RWPE2 (cell line): ENCODE data around the gene RNF150.
A peak's percentile ranks its signal among the peaks of the same experiment; 100 is the strongest.
"Not testable (repeated sequence)": the region's sequence is repeated elsewhere in the genome, so short reads cannot be mapped to it uniquely, and the experiment has no call there.

Experiments used
- ATAC-seq: fragments of 200-7000 bp; cut with Tn5 transposase; 3 replicates; pipeline ENCODE4 v1.9.1; 2021; ENCODE audit warnings: low read depth
- DNase-seq: peaks from one replicate; pipeline ENCODE4 v3.0.0-alpha.2; 2020; ENCODE audit warnings: low spot score
- H3K27ac ChIP-seq: fragments of 450-650 bp; 2 replicates; pipeline ENCODE4 v1.5.1; 2017; ENCODE audit warnings: mild to moderate bottlenecking; ENCODE audit not compliant: poor library complexity, severe bottlenecking
- H3K27me3 ChIP-seq: fragments of 250-450 bp; sonication (Bioruptor Pico); 2 replicates; pipeline ENCODE4 v1.5.1; 2021; ENCODE audit warnings: mild to moderate bottlenecking, moderate library complexity; ENCODE audit not compliant: insufficient read depth, poor library complexity, severe bottlenecking
- H3K36me3 ChIP-seq: fragments of 250-450 bp; sonication (Bioruptor Pico); 2 replicates; pipeline ENCODE4 v1.5.1; 2020; ENCODE audit warnings: low read depth, mild to moderate bottlenecking, moderate library complexity
- H3K4me1 ChIP-seq: fragments of 250-450 bp; sonication (Bioruptor Pico); 2 replicates; pipeline ENCODE4 v1.5.1; 2021; ENCODE audit warnings: mild to moderate bottlenecking, moderate library complexity; ENCODE audit not compliant: insufficient read depth, poor library complexity, severe bottlenecking
- H3K4me3 ChIP-seq: fragments of 250-450 bp; sonication (Bioruptor Pico); 2 replicates; pipeline ENCODE4 v1.5.1; 2021; ENCODE audit warnings: mild to moderate bottlenecking, moderate library complexity; ENCODE audit not compliant: severe bottlenecking
- H3K9me3 ChIP-seq: fragments of 250-450 bp; sonication (Bioruptor Pico); 2 replicates; pipeline ENCODE4 v1.5.1; 2021; ENCODE audit warnings: mild to moderate bottlenecking, moderate library complexity; ENCODE audit not compliant: severe bottlenecking
- TF ChIP-seq, protein P1 (sequence below): fragments of 450-650 bp; IDR thresholded peaks from one replicate; pipeline ENCODE4 v1.5.1; 2017; ENCODE audit warnings: mild to moderate bottlenecking, moderate library complexity; ENCODE audit not compliant: poor library complexity, severe bottlenecking

RNF150 gene

DNA sequence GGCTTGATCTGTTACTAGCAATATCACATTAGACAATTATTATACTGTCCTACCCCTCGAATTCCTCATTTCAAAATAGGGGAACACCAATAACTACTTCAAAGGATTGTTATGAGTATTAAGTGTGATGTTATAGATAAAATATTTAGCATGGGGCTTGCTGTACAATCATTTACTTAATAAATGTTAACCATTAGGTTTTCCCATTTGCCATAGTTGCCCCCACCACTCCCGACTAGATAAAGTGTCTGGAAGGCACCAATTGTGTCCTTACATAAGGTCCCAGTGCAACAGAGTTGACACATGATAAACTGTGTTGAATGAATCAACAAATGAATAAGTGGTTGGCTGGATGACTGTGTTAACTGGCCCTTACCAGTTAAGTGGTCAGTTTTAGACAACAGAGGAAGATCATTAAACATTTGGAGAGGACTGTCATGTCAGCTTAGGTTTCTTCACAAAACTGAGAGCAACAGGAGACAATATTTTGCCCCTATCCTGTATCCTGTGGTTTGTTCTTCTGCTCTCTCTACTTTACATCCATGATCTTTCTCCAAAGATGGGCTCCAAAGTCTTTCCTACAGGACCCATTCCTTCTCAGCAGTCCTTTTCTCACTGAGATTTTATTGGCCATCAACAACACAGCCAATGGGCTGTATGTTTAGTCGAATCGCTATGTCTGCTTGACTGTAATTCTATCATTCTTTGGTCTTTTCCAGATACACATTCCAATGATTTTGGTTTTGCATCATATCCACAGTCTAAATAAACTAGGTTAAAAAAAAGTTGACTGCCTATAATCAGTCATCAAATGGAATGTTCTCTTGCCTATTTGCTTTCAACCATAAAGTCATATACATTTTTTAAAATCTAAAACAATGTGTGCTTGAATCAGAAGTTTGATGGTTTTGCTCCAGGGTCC lies 74.4 kb downstream of the RNF150 start:
- H3K9me3 ChIP-seq = no peaks in the 10 kb centered on the region
- no peak overlapping the region for H3K27ac ChIP-seq
- no peaks in the 10 kb centered on the region for H3K27me3 ChIP-seq
- DNase-seq (no peak), ATAC-seq (peak; percentile 23; the same call in 1 of the 3 replicates)
- H3K4me1 ChIP-seq = no peaks in the 10 kb centered on the region
- H3K36me3 ChIP-seq = no peaks in the 10 kb centered on the region
- TF ChIP-seq, protein P1, sequence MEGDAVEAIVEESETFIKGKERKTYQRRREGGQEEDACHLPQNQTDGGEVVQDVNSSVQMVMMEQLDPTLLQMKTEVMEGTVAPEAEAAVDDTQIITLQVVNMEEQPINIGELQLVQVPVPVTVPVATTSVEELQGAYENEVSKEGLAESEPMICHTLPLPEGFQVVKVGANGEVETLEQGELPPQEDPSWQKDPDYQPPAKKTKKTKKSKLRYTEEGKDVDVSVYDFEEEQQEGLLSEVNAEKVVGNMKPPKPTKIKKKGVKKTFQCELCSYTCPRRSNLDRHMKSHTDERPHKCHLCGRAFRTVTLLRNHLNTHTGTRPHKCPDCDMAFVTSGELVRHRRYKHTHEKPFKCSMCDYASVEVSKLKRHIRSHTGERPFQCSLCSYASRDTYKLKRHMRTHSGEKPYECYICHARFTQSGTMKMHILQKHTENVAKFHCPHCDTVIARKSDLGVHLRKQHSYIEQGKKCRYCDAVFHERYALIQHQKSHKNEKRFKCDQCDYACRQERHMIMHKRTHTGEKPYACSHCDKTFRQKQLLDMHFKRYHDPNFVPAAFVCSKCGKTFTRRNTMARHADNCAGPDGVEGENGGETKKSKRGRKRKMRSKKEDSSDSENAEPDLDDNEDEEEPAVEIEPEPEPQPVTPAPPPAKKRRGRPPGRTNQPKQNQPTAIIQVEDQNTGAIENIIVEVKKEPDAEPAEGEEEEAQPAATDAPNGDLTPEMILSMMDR = no peak
- no peak overlapping the region for H3K4me3 ChIP-seq

DNA sequence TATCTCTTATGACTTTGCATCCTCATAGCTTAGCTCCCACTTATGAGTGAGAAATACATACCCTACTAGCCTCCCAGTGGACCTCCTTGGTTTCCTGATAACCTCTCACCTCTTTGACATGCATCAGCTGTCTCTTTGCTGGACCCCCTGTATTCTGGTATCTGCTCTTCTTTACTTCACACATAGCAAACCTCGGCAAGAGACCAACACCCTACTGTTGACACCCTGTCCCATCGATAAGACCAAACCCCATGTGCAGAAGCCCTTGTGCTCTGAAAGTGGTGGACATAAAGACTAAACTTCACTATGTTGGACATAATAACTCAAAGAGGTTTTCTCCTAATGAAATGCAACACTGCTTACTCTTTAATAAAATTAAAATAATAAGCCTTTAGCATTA lies 75.7 kb downstream of the RNF150 start:
- TF ChIP-seq, protein P1 = no peak
- Histone ChIP-seq H3K27me3 (no peaks in the 10 kb centered on the region), H3K4me1 (no peaks in the 10 kb centered on the region), H3K27ac (no peak overlapping the region), H3K4me3 (no peak overlapping the region), H3K9me3 (no peaks in the 10 kb centered on the region), H3K36me3 (no peaks in the 10 kb centered on the region)
- ATAC-seq (no peak), DNase-seq (no peak)

DNA sequence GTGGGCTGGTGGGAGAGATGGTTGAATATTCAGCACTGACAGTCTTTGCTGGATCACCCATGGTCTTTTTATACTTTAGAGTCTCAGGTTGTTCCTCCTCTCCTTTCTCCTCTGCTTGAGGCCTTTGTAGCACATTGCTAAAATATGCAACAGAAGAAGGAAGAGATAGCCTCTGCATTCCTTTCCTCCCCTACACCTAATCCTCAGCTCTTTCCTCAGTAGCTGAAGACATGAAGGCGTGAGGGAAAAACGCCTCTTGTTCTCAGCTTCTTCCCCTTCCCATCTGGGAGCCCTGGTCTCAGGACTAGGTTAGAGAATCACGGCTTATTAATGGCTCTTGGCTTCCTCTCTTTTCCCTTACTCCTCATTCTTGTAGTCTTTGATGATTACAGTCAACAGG lies 76.8 kb downstream of the RNF150 start:
- Histone ChIP-seq H3K27ac (no peak overlapping the region), H3K4me3 (no peak overlapping the region), H3K4me1 (no peaks in the 10 kb centered on the region), H3K9me3 (no peaks in the 10 kb centered on the region), H3K27me3 (no peaks in the 10 kb centered on the region), H3K36me3 (no peaks in the 10 kb centered on the region)
- TF ChIP-seq, protein P1 = no peak
- ATAC-seq (no peak), DNase-seq (no peak)

DNA sequence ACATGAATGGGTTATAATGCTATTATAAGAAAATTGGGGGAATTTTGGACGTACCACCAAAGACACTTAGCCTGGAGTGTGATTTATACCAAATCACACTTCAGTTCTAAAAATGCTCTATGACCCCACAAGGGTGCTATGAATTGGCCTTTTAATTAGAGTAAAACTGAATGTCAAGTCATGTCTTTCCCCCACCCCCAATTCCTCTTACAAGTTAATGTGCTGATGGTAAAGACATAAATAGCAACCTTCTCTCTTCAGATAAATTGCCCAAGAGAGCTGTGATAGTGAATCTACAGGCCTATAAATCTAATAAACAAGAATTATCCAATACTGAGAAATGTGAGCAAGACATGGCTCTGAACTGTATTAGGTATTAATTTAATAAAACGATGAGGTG lies 78.8 kb downstream of the RNF150 start:
- no peaks in the 10 kb centered on the region for H3K4me1 ChIP-seq
- H3K27me3 ChIP-seq = no peaks in the 10 kb centered on the region
- H3K9me3 ChIP-seq = peaks cover 4% of the 10 kb centered on the region
- H3K27ac ChIP-seq = no peak overlapping the region
- DNase-seq = no peak
- ATAC-seq = no peak
- no peaks in the 10 kb centered on the region for H3K36me3 ChIP-seq
- H3K4me3 ChIP-seq = no peak overlapping the region
- TF ChIP-seq, protein P1 = no peak

DNA sequence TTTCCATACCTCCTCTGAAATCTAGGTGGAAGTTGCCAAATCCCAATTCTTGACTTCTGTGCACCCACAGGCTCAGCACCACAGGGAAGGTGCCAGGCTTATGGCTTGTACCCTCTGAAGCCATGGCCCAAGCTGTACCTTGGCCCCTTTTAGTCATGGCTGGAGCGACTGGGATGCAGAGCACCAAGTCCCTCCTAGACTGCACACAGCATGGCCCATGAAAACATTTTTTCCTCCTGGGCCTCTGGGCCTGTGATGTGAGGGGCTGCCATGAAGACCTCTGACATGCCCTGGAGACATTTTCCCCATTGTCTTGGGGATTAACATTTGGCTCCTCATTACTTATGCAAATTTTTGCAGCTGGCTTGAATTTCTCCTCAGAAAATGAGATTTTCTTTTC lies 82.3 kb downstream of the RNF150 start:
- not testable (repeated sequence) for H3K9me3 ChIP-seq, H3K4me3 ChIP-seq

More for the DNA sequence above, 82.3 kb downstream of the RNF150 start:
- H3K27me3 ChIP-seq, H3K36me3 ChIP-seq, DNase-seq, ATAC-seq, H3K27ac ChIP-seq: not testable (repeated sequence)
- H3K4me1 ChIP-seq = peaks cover 15% of the 10 kb centered on the region
